ENCODE results near the gene LTBP1. TPM values are rescaled to one million over a fixed set of nuclear protein-coding genes. Genes with fewer than 3 reads are reported as not detected.
"Not testable (repeated sequence)": the region's sequence is repeated elsewhere in the genome, so short reads cannot be mapped to it uniquely, and the experiment has no call there.

Gene LTBP1
- total and polyA plus RNA-seq, 2 experiments from 2014 or later: 15.7 to 49.8 TPM

DNA sequence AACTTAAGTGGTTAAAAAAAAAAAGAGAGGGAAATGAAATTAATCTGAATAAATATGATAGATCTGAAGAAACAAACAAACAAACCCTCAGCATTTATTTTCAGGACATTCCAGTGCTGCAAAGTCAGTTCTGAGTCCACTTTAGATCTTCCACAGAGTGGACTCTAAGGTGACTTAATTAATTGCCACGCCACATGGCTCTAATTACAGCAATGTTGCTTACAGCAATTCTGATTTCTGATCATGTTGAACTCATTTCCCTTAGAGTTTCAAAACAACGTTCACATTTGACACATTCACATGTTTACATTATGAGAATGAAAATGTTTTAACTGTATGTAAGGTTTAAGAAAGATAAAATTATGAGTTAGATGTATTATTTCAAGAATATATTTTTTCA lies 491.1 kb downstream of the LTBP1 start:
- Histone ChIP-seq H3K9me2 (ENCODE audit: insufficient read depth) (no peaks in the 10 kb centered on the region), H2AFZ (no peak overlapping the region), H3K4me3 (no peak overlapping the region), H3K36me3 (ENCODE audit: insufficient read depth) (no peaks in the 10 kb centered on the region), H3K4me2 (no peak overlapping the region), H3K27me3 (ENCODE audit: insufficient read depth) (no peaks in the 10 kb centered on the region), H3F3A (replicated peaks; ENCODE audit: low read depth) (no peaks in the 10 kb centered on the region), H3K27ac (ENCODE audit: low read depth) (no peak overlapping the region), H4K20me1 (replicated peaks; ENCODE audit: insufficient read depth) (no peaks in the 10 kb centered on the region), H3K4me1 (ENCODE audit: insufficient read depth) (0 out of 2 replicates have a peak, but pooled peaks cover 3% of the 10 kb centered on the region), H3K79me2 (replicated peaks; ENCODE audit: insufficient read depth) (no peaks in the 10 kb centered on the region)
- Mint-ChIP-seq H3K4me3 (no peak overlapping the region), H3K4me1 (peaks cover 9% of the 10 kb centered on the region), H3K27ac (no peak overlapping the region), H3K27me3 (ENCODE audit: insufficient read depth, low read depth, poor library complexity) (no peaks in the 10 kb centered on the region), H3K9me3 (no peaks in the 10 kb centered on the region), H3K36me3 (ENCODE audit: low read depth) (no peaks in the 10 kb centered on the region)
- DNase-seq (ENCODE audit: low spot score): no peak
- no peak for ATAC-seq
- TF ChIP-seq NANOG (IDR thresholded peaks at IDR 0.05; ENCODE audit: borderline replicate concordance) (no peak), JUNB (IDR thresholded peaks at IDR 0.05; ENCODE audit: unreplicated experiment) (no peak), STAT1 (IDR thresholded peaks at IDR 0.05; ENCODE audit: unreplicated experiment) (no peak), ZNF331 (CRISPR knock-in tag; IDR thresholded peaks at IDR 0.05; ENCODE audit: low read depth) (no peak), EZH2 (IDR thresholded peaks at IDR 0.05; ENCODE audit: low read depth, unreplicated experiment) (no peak), ZNF114 (CRISPR knock-in tag; IDR thresholded peaks at IDR 0.05) (no peak), POLR2AphosphoS5 (IDR thresholded peaks at IDR 0.05; ENCODE audit: low read depth) (no peak)
- TF ChIP-seq, protein P1, sequence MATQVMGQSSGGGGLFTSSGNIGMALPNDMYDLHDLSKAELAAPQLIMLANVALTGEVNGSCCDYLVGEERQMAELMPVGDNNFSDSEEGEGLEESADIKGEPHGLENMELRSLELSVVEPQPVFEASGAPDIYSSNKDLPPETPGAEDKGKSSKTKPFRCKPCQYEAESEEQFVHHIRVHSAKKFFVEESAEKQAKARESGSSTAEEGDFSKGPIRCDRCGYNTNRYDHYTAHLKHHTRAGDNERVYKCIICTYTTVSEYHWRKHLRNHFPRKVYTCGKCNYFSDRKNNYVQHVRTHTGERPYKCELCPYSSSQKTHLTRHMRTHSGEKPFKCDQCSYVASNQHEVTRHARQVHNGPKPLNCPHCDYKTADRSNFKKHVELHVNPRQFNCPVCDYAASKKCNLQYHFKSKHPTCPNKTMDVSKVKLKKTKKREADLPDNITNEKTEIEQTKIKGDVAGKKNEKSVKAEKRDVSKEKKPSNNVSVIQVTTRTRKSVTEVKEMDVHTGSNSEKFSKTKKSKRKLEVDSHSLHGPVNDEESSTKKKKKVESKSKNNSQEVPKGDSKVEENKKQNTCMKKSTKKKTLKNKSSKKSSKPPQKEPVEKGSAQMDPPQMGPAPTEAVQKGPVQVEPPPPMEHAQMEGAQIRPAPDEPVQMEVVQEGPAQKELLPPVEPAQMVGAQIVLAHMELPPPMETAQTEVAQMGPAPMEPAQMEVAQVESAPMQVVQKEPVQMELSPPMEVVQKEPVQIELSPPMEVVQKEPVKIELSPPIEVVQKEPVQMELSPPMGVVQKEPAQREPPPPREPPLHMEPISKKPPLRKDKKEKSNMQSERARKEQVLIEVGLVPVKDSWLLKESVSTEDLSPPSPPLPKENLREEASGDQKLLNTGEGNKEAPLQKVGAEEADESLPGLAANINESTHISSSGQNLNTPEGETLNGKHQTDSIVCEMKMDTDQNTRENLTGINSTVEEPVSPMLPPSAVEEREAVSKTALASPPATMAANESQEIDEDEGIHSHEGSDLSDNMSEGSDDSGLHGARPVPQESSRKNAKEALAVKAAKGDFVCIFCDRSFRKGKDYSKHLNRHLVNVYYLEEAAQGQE (IDR thresholded peaks at IDR 0.05; ENCODE audit: unreplicated experiment): no peak
- TF ChIP-seq, protein P2, sequence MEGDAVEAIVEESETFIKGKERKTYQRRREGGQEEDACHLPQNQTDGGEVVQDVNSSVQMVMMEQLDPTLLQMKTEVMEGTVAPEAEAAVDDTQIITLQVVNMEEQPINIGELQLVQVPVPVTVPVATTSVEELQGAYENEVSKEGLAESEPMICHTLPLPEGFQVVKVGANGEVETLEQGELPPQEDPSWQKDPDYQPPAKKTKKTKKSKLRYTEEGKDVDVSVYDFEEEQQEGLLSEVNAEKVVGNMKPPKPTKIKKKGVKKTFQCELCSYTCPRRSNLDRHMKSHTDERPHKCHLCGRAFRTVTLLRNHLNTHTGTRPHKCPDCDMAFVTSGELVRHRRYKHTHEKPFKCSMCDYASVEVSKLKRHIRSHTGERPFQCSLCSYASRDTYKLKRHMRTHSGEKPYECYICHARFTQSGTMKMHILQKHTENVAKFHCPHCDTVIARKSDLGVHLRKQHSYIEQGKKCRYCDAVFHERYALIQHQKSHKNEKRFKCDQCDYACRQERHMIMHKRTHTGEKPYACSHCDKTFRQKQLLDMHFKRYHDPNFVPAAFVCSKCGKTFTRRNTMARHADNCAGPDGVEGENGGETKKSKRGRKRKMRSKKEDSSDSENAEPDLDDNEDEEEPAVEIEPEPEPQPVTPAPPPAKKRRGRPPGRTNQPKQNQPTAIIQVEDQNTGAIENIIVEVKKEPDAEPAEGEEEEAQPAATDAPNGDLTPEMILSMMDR (conservative IDR thresholded peaks at IDR 0.05; ENCODE audit: low read depth in 2 of 2): no peak

DNA sequence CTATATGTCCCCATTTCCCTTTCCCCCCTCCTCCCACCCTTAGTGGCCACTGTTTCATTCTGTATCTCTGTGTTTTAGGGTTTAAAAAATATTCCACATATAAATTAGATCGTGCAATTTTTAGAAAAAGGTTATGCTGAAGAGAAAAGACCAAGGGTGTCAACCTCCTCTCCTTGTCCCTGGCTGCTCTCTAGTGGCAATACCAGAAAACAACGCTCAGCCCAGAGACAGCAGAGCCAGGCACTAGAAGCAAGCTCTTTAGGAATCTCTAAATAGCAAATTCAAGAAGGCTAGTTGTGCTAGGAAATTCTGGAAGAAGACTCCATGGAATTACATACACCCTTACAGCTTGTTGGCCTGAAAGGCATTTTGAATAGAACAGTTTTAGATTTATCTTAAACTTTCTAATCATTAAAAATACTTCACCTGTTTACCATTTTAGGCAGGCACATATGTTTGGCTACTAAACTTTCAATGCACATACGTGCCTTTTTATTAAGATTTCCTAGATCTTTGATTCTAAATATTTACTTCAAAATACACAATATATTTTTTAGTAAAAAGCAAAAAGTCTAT lies 494.6 kb downstream of the LTBP1 start:
- no peak for TF ChIP-seq EZH2 (IDR thresholded peaks at IDR 0.05; ENCODE audit: low read depth, unreplicated experiment)
- no peak for TF ChIP-seq CREB1 (CRISPR knock-in tag; IDR thresholded peaks at IDR 0.05; ENCODE audit: low read depth)
- TF ChIP-seq, protein P2 (conservative IDR thresholded peaks at IDR 0.05; ENCODE audit: low read depth in 2 of 2): peak; percentile 84 to 92
- H3K27me3 Mint-ChIP-seq (ENCODE audit: insufficient read depth, low read depth, poor library complexity): no peaks in the 10 kb centered on the region
- no peaks in the 10 kb centered on the region for H3K79me2 ChIP-seq (replicated peaks; ENCODE audit: insufficient read depth)
- no peak overlapping the region for H3K27ac Mint-ChIP-seq
- H3K4me3 Mint-ChIP-seq: no peak overlapping the region
- H4K20me1 ChIP-seq (replicated peaks; ENCODE audit: insufficient read depth): no peaks in the 10 kb centered on the region
- H3K36me3 Mint-ChIP-seq (ENCODE audit: low read depth): no peaks in the 10 kb centered on the region
- H3K4me2 ChIP-seq: no peak overlapping the region
- ATAC-seq (peak; percentile 89), DNase-seq (ENCODE audit: low spot score) (peak; percentile 76)
- H3K4me3 ChIP-seq: no peak overlapping the region
- no peak overlapping the region for H3K27ac ChIP-seq (ENCODE audit: low read depth)
- no peaks in the 10 kb centered on the region for H3K27me3 ChIP-seq (ENCODE audit: insufficient read depth)
- H3F3A ChIP-seq (replicated peaks; ENCODE audit: low read depth): no peaks in the 10 kb centered on the region
- H3K9me3 Mint-ChIP-seq: no peaks in the 10 kb centered on the region
- H3K4me1 Mint-ChIP-seq: peaks cover 7% of the 10 kb centered on the region
- no peak overlapping the region for H2AFZ ChIP-seq
- 0 out of 2 replicates have a peak, but pooled peaks cover 3% of the 10 kb centered on the region for H3K4me1 ChIP-seq (ENCODE audit: insufficient read depth)
- no peaks in the 10 kb centered on the region for H3K9me2 ChIP-seq (ENCODE audit: insufficient read depth)
- no peaks in the 10 kb centered on the region for H3K36me3 ChIP-seq (ENCODE audit: insufficient read depth)

DNA sequence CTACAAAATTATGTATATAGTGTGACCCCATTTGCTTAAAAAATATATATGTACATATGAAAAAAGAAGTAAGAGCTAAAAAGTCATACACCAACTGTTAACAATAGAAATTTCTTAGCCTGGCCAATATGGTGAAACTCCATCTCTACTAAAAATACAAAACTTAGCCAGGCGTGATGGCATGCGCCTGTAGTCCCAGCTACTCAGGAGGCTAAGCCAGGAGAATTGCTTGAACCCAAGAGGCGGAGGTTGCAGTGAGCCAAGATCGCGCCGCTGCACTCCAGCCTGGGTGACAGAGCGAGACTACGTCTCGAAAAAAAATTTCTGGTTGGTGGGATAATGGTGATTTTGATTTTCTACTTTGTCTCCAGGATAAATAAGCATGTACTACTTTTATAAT lies 495.3 kb downstream of the LTBP1 start:
- H3K9me3 Mint-ChIP-seq; H3K4me3 Mint-ChIP-seq; H3F3A ChIP-seq (replicated peaks; ENCODE audit: low read depth); ATAC-seq; H3K27me3 Mint-ChIP-seq (ENCODE audit: insufficient read depth, low read depth, poor library complexity); H4K20me1 ChIP-seq (replicated peaks; ENCODE audit: insufficient read depth); H3K36me3 Mint-ChIP-seq (ENCODE audit: low read depth); H3K79me2 ChIP-seq (replicated peaks; ENCODE audit: insufficient read depth); H3K27me3 ChIP-seq (ENCODE audit: insufficient read depth); H3K9me2 ChIP-seq (ENCODE audit: insufficient read depth); DNase-seq (ENCODE audit: low spot score); H3K4me3 ChIP-seq; H3K4me2 ChIP-seq; H3K4me1 Mint-ChIP-seq; H2AFZ ChIP-seq; H3K36me3 ChIP-seq (ENCODE audit: insufficient read depth); H3K4me1 ChIP-seq (ENCODE audit: insufficient read depth); H3K27ac ChIP-seq (ENCODE audit: low read depth): not testable (repeated sequence)
- H3K27ac Mint-ChIP-seq: 0 out of 2 replicates have a peak overlapping the region, but pooled peaks have one; percentile 15

Data from GM23338 (cell line).